H9 (cell line): ENCODE data around the gene YTHDC1. TPM values are rescaled to one million over a fixed set of nuclear protein-coding genes. Genes with fewer than 3 reads are reported as not detected.

Source experiments
- DNase-seq: peaks from one replicate; pipeline ENCODE4 v3.0.0-alpha.2; 2017
- H2AFZ ChIP-seq: one replicate; pipeline ENCODE4 v1.6.1; 2013; ENCODE audit warnings: mild to moderate bottlenecking, low read length, control low read depth, moderate library complexity
- H2AK5ac ChIP-seq: 2 replicates; pipeline ENCODE4 v1.6.1; 2013; ENCODE audit warnings: low read length, control low read depth, mixed read lengths; ENCODE audit not compliant: insufficient read length
- H2BK120ac ChIP-seq: one replicate; pipeline ENCODE4 v1.6.1; 2013; ENCODE audit warnings: low read depth, mild to moderate bottlenecking, low read length, control low read depth, inconsistent platforms; ENCODE audit not compliant: poor library complexity, severe bottlenecking
- H2BK12ac ChIP-seq: 2 replicates; pipeline ENCODE4 v1.6.1; 2013; ENCODE audit warnings: low read length, control low read depth, mixed read lengths, low read depth; ENCODE audit not compliant: insufficient read length
- H2BK15ac ChIP-seq: 2 replicates; pipeline ENCODE4 v1.6.1; 2013; ENCODE audit warnings: low read depth, low read length, control low read depth
- H2BK20ac ChIP-seq: one replicate; pipeline ENCODE4 v1.6.1; 2013; ENCODE audit warnings: low read depth, mild to moderate bottlenecking, low read length, control low read depth, inconsistent platforms; ENCODE audit not compliant: poor library complexity, severe bottlenecking
- H2BK5ac ChIP-seq: 2 replicates; pipeline ENCODE4 v1.6.1; 2013; ENCODE audit warnings: low read length, control low read depth, mixed read lengths; ENCODE audit not compliant: insufficient read length
- H3K14ac ChIP-seq: 2 replicates; pipeline ENCODE4 v1.6.1; 2013; ENCODE audit warnings: low read length, control low read depth; ENCODE audit not compliant: insufficient read depth
- H3K18ac ChIP-seq: 2 replicates; pipeline ENCODE4 v1.6.1; 2013; ENCODE audit warnings: low read depth, mild to moderate bottlenecking, mixed read lengths, low read length, control low read depth; ENCODE audit not compliant: insufficient read length
- H3K23ac ChIP-seq: 2 replicates; pipeline ENCODE4 v1.6.1; 2013; ENCODE audit warnings: low read length, control low read depth, mixed read lengths, low read depth; ENCODE audit not compliant: insufficient read length
- H3K23me2 ChIP-seq: 2 replicates; pipeline ENCODE4 v1.6.1; 2013; ENCODE audit warnings: low read depth, mild to moderate bottlenecking, mixed read lengths, low read length, control low read depth; ENCODE audit not compliant: insufficient read length, poor library complexity, severe bottlenecking
- H3K27ac ChIP-seq: 2 replicates; pipeline ENCODE4 v1.5.1; 2013; ENCODE audit warnings: low read length, control low read depth, mixed read lengths, low read depth; ENCODE audit not compliant: insufficient read length
- H3K27me3 ChIP-seq: 2 replicates; pipeline ENCODE4 v1.6.1; 2013; ENCODE audit warnings: low read length, control low read depth, inconsistent platforms; ENCODE audit not compliant: insufficient read depth
- H3K4ac ChIP-seq: 2 replicates; pipeline ENCODE4 v1.6.1; 2013; ENCODE audit warnings: low read depth, mild to moderate bottlenecking, control low read depth, inconsistent platforms, low read length, moderate library complexity
- H3K4me1 ChIP-seq: 2 replicates; pipeline ENCODE4 v1.6.1; 2013; ENCODE audit warnings: low read length, control low read depth, inconsistent platforms; ENCODE audit not compliant: insufficient read depth
- H3K4me2 ChIP-seq: 2 replicates; pipeline ENCODE4 v1.6.1; 2013; ENCODE audit warnings: low read length, control low read depth, mixed read lengths; ENCODE audit not compliant: insufficient read length, insufficient read depth
- H3K56ac ChIP-seq: 2 replicates; pipeline ENCODE4 v1.6.1; 2013; ENCODE audit warnings: low read depth, mild to moderate bottlenecking, mixed read lengths, low read length, control low read depth; ENCODE audit not compliant: insufficient read length
- H3K79me1 ChIP-seq: 2 replicates; pipeline ENCODE4 v1.6.1; 2013; ENCODE audit warnings: low read depth, mild to moderate bottlenecking, moderate library complexity, low read length, control low read depth, inconsistent platforms; ENCODE audit not compliant: insufficient read depth, poor library complexity, severe bottlenecking
- H3K79me2 ChIP-seq: 2 replicates; pipeline ENCODE4 v1.6.1; 2013; ENCODE audit warnings: low read length, control low read depth, inconsistent platforms; ENCODE audit not compliant: insufficient read depth
- H3K9ac ChIP-seq: 2 replicates; pipeline ENCODE4 v1.6.1; 2013; ENCODE audit warnings: low read length, control low read depth, mixed read lengths; ENCODE audit not compliant: insufficient read length; ENCODE audit errors: extremely low read depth
- H3K9me3 ChIP-seq: one replicate; pipeline ENCODE4 v1.6.1; 2013; ENCODE audit warnings: low read depth, low read length, inconsistent platforms; ENCODE audit not compliant: control insufficient read depth
- H3T11ph ChIP-seq: one replicate; pipeline ENCODE4 v1.6.1; 2013; ENCODE audit warnings: mild to moderate bottlenecking, low read length, control low read depth, inconsistent platforms
- H4K20me1 ChIP-seq: one replicate; pipeline ENCODE4 v1.6.1; 2013; ENCODE audit not compliant: control insufficient read depth, insufficient read length, insufficient read depth
- H4K5ac ChIP-seq: 2 replicates; pipeline ENCODE4 v1.6.1; 2013; ENCODE audit warnings: low read depth, mild to moderate bottlenecking, mixed read lengths, low read length, control low read depth; ENCODE audit not compliant: insufficient read length
- H4K8ac ChIP-seq: replicated peaks from 2 replicates; pipeline ENCODE4 v1.6.1; 2013; ENCODE audit warnings: low read length, control low read depth, mixed read lengths, low read depth; ENCODE audit not compliant: insufficient read length
- H4K91ac ChIP-seq: 2 replicates; pipeline ENCODE4 v1.6.1; 2013; ENCODE audit warnings: low read depth, mild to moderate bottlenecking, moderate library complexity, mixed read lengths, low read length, control low read depth; ENCODE audit not compliant: insufficient read length
- H3K27ac Mint-ChIP-seq, 3 experiments: 2 replicates in 2 of 3; 3 replicates in 1 of 3; pipeline ENCODE4 v1.8.0; 2020 to 2021; ENCODE audit warnings: mixed read lengths in 3 of 3, mild to moderate bottlenecking in 1 of 3, moderate library complexity in 1 of 3
- H3K27me3 Mint-ChIP-seq: 2 replicates; pipeline ENCODE4 v1.8.0; 2021; ENCODE audit warnings: low read depth, mild to moderate bottlenecking, moderate library complexity, mixed read lengths
- H3K36me3 Mint-ChIP-seq, 3 experiments: 2 replicates in 2 of 3; 3 replicates in 1 of 3; pipeline ENCODE4 v1.8.0; 2020 to 2021; ENCODE audit warnings: low read depth in 3 of 3, mixed read lengths in 3 of 3; ENCODE audit not compliant: insufficient read depth in 1 of 3
- H3K4me1 Mint-ChIP-seq, 2 experiments: 2 replicates each; pipeline ENCODE4 v1.8.0; 2020; ENCODE audit warnings: mixed read lengths in 2 of 2
- H3K4me3 Mint-ChIP-seq, 2 experiments: 2 replicates in 1 of 2; 3 replicates in 1 of 2; pipeline ENCODE4 v1.8.0; 2020 to 2021; ENCODE audit warnings: mild to moderate bottlenecking in 2 of 2, mixed read lengths in 2 of 2, moderate library complexity in 1 of 2
- H3K9me3 Mint-ChIP-seq, 2 experiments: 2 replicates in 1 of 2; 3 replicates in 1 of 2; pipeline ENCODE4 v1.8.0; 2020; ENCODE audit warnings: mild to moderate bottlenecking in 2 of 2, mixed read lengths in 2 of 2, moderate library complexity in 1 of 2
- CTCF ChIP-seq: fragments of 200-600 bp; sonication (generic); conservative IDR thresholded peaks from 3 replicates; pipeline ENCODE4 v1.8.0; 2021; ENCODE audit warnings: antibody characterized with exemption, mild to moderate bottlenecking
- WGBS: extraction: QIAGEN DNeasy Blood & Tissue Kit; methylation state at CpG from one replicate; pipeline ENCODE4 v1.1.7; 2013; ENCODE audit warnings: missing lambda C conversion rate, low lambda C conversion rate, mixed read lengths; ENCODE audit not compliant: insufficient read length; ENCODE audit errors: extremely low coverage; 5-methylcytosine and 5-hydroxymethylcytosine counted together
- total RNA-seq: library from RNA; stranded (reverse); gene quantifications from 2 replicates; pipeline ENCODE4 v1.2.1, GENCODE V29; 2021

YTHDC1 gene
- total RNA-seq, 1 experiment from 2014 or later = 158 TPM

GRCh38 chr4:68299492-68300457 lies 50.1 kb downstream of the YTHDC1 start:
- no peaks in the 10 kb centered on the region for H3K79me1 ChIP-seq
- H3K27ac ChIP-seq = no peak overlapping the region
- H3K4ac ChIP-seq = no peak overlapping the region
- H3K56ac ChIP-seq = no peak overlapping the region
- H3K27me3 ChIP-seq = peaks cover 1% of the 10 kb centered on the region; the same call in 1 of the 2 replicates
- no peak overlapping the region for H4K8ac ChIP-seq
- H3K4me1 Mint-ChIP-seq = no peaks in the 10 kb centered on the region
- no peak overlapping the region for H2BK120ac ChIP-seq
- no peak overlapping the region for H3K23ac ChIP-seq
- H3K4me3 Mint-ChIP-seq = no peak overlapping the region
- no peak overlapping the region for H3K9ac ChIP-seq
- no peaks in the 10 kb centered on the region for H3K4me1 ChIP-seq
- H3K14ac ChIP-seq = no peak overlapping the region
- no peak overlapping the region; a peak in 1 of 7 replicates for H3K27ac Mint-ChIP-seq
- no peaks in the 10 kb centered on the region for H3K79me2 ChIP-seq
- H2BK12ac ChIP-seq = no peak overlapping the region
- H3K9me3 Mint-ChIP-seq = peaks cover 0 to 5% of the 10 kb centered on the region in 2 experiments; a peak in 4 of 5 replicates
- no peak for TF ChIP-seq CTCF
- no peak overlapping the region for H4K5ac ChIP-seq
- no peaks in the 10 kb centered on the region for H3K23me2 ChIP-seq
- no peak overlapping the region for H3K18ac ChIP-seq
- H3K27me3 Mint-ChIP-seq = peaks cover 12% of the 10 kb centered on the region
- H4K91ac ChIP-seq = no peak overlapping the region
- no peak overlapping the region for H2AK5ac ChIP-seq
- H2BK15ac ChIP-seq = no peak overlapping the region
- no peaks in the 10 kb centered on the region; a peak in 1 of 7 replicates for H3K36me3 Mint-ChIP-seq
- WGBS = no CpG with 5 or more reads among the region's 9 CpGs
- no peak overlapping the region for H2BK5ac ChIP-seq
- H3K4me2 ChIP-seq = no peak overlapping the region
- no peak overlapping the region for H2BK20ac ChIP-seq
- no peak overlapping the region for H2AFZ ChIP-seq
- H3T11ph ChIP-seq = no peak overlapping the region
- DNase-seq = no peak
- H3K9me3 ChIP-seq = no peaks in the 10 kb centered on the region
- H4K20me1 ChIP-seq = no peaks in the 10 kb centered on the region
